Effector memory CD4-positive, alpha-beta T cell (primary cell): ENCODE results near the gene MED27.
A peak's percentile ranks its signal among the peaks of the same experiment; 100 is the strongest.

Experiments used
- DNase-seq, 3 donors: peaks; one replicate each; pipeline ENCODE4 v3.0.0-alpha.2; 2020
- H3K27ac ChIP-seq: 2 replicates; pipeline ENCODE4 v1.7.0; 2013; ENCODE audit warnings: mild to moderate bottlenecking, low read length, moderate library complexity; ENCODE audit not compliant: insufficient read depth, poor library complexity, severe bottlenecking
- H3K27me3 ChIP-seq: replicated peaks from 2 replicates; pipeline ENCODE4 v1.7.0; 2013; ENCODE audit warnings: mild to moderate bottlenecking, low read length; ENCODE audit not compliant: insufficient read depth, control insufficient read depth, poor library complexity, severe bottlenecking
- H3K36me3 ChIP-seq: 2 replicates; pipeline ENCODE4 v1.7.0; 2013; ENCODE audit warnings: mild to moderate bottlenecking, low read length, moderate library complexity; ENCODE audit not compliant: control insufficient read depth, insufficient read depth
- H3K4me1 ChIP-seq: 2 replicates; pipeline ENCODE4 v1.7.0; 2013; ENCODE audit warnings: low read length, mild to moderate bottlenecking; ENCODE audit not compliant: control insufficient read depth, insufficient read depth, poor library complexity, severe bottlenecking
- H3K4me3 ChIP-seq: 2 replicates; pipeline ENCODE4 v1.7.0; 2013; ENCODE audit warnings: low read length, low read depth, mild to moderate bottlenecking; ENCODE audit not compliant: insufficient read depth, poor library complexity, severe bottlenecking
- H3K9me3 ChIP-seq: 2 replicates; pipeline ENCODE4 v1.7.0; 2013; ENCODE audit warnings: mild to moderate bottlenecking, low read length, moderate library complexity; ENCODE audit not compliant: control insufficient read depth

Gene MED27

DNA sequence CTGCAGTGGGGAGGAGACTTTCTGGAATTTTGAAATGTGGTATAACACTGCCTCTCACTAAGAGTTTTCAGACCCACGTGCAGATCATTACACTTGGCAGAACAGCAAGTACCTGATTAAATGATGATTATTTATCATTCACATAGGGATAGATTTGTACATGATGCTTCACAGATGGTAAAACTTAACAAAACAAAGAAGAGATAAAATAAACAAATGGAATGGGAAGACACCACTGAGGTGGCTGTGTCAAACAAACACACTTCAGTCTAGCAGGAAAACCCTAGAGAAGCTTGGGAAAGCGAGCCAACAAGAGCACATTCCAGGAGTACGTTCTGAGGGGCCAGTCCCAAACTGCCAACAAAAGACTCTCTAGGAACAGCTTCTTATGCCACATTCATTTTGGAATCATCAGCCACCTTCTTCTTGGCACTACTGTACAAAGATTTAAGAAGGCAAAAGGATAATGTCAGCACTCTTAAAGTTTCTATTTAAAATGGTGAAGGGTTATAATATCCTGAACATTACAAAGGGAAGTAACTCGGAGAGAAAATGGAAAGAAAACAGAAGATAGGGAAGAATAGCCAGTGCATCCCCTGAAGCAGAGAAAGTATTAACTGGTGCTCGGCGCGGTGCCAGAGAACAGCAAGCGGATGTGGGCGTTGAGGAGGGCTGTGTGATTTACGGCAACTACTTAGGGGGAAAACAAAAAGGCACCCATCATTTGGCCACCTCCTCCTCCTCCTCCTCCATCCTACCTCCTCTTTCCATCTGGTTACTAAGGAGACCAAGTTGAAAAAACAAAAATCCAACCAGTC, 1.6 kb downstream of the MED27 start:
- Histone ChIP-seq H3K9me3 (no peaks in the 10 kb centered on the region), H3K4me1 (peaks cover 5% of the 10 kb centered on the region), H3K27me3 (no peaks in the 10 kb centered on the region), H3K27ac (no peak overlapping the region), H3K36me3 (peaks cover 29% of the 10 kb centered on the region), H3K4me3 (peak overlapping the region; percentile 54)
- DNase-seq = no peak

DNA sequence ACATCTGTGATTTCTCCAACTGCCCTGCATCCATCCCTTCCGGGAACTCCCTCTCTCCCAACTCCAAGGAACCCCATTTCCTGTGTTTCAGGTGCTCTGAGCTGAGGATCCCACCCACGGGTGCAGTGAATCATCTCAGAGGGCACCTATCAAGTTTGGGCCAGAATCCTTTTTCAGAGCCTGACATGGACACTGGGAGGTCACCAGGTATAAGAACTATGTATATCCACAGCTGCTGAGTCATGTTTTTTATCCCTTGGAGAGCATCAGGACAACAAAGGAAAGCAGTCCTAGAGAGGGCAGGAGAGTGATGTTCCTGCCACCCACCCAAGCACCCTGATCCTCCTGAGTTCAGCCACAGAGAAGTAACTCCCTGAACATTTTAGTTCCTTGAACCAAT, 3.8 kb downstream of the MED27 start:
- no peak for DNase-seq
- peaks cover 32% of the 10 kb centered on the region for H3K36me3 ChIP-seq
- no peaks in the 10 kb centered on the region for H3K9me3 ChIP-seq

DNA sequence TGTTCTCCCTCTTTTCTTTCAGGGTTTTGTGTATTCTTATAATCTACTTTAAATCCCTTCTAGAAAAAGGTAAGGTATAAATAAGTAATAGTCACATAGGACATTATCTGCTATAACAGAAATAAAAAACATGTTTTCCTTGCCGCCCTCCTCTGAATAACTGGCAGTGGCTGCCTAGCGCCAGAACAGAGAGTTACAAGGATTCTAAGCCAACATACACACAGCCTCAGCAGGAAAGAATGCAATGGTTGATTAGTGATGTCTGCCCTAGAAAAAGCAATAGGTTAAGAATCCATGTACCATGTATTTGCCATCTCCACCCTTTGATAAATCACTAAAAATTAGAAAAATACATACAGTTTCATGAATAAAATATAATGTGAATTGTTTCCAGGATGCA, 4.9 kb downstream of the MED27 start:
- H3K36me3 ChIP-seq = peaks cover 35% of the 10 kb centered on the region
- no peak for DNase-seq
- no peak overlapping the region for H3K27ac ChIP-seq
- peaks cover 5% of the 10 kb centered on the region for H3K4me1 ChIP-seq
- no peaks in the 10 kb centered on the region for H3K9me3 ChIP-seq
- H3K27me3 ChIP-seq = no peaks in the 10 kb centered on the region
- no peak overlapping the region for H3K4me3 ChIP-seq

More for the DNA sequence above, 3.8 kb downstream of the MED27 start:
- H3K27me3 ChIP-seq = no peaks in the 10 kb centered on the region
- H3K4me1 ChIP-seq = peaks cover 5% of the 10 kb centered on the region
- no peak overlapping the region for H3K4me3 ChIP-seq
- H3K27ac ChIP-seq = no peak overlapping the region

DNA sequence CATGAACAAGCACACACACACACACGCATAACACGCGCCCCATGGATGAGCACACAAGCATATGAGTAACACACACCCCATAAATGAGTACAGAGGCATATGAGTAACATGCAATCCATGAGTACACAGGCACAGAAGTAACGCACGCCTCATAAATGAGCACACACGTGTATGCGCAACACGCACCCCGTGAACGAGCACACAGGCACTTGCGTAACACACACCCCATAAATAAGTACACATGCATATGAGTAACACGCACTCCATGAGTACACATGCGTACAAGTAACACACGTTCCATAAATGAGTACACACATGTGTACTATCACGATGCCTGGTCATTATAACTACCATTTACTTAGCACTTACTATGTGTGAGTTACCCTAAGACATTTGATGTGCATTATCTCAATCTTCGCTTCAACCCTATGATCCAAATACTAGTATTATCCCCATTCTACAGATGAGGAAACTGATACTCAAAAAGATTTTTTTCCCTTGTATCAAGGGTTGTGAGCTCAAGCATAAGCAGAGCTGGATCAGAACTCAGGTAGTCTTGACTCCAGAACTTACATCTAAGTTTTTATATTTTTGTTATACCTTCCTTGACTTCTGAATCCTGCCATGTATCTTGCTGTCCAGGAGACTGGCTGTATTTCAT, 7.7 kb downstream of the MED27 start:
- Histone ChIP-seq H3K4me3 (no peak overlapping the region), H3K27ac (no peak overlapping the region), H3K36me3 (peaks cover 36% of the 10 kb centered on the region), H3K4me1 (no peaks in the 10 kb centered on the region), H3K9me3 (no peaks in the 10 kb centered on the region), H3K27me3 (no peaks in the 10 kb centered on the region)
- DNase-seq = no peak

DNA sequence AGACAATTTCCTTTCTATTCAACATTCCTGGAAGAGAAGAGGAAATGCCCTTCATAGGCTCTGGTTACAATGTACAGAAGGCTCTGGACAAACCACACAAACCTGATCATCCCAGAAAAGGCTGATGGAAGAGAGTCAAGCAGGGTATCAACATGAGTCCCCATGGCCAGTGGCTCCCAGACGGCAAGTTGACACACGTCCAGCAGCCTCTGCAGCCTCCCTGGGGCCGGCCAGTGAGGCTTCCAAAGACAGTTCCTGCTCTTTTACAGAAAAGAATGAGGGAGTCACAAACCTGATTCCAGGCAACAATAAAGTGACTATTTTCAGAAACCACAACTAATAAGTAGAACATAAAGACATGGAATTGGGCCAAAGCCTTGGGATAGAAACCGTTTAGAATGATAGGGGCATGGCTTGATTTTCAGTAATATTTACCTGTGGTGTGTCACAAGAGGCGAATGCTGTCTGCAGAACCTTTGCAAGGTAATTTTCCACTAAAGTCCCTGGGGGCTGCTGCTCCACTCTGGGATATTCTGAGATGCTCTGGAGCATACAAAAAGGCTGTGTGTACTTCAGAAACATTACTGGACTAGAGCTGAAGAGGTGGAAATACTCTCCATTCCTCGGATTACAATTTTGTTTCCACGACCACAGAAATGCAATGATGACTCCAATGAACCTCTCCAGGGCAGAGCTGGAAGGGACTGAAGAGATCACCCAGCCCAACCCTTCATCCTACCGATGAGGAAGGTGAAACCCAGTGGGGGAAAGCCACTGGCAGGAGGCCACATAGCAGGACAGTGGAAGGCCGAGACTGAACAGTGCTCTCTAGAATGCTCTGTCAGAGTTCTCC, 10.4 kb downstream of the MED27 start:
- Histone ChIP-seq H3K27ac (no peak overlapping the region), H3K4me3 (no peak overlapping the region), H3K36me3 (peaks cover 18% of the 10 kb centered on the region), H3K9me3 (no peaks in the 10 kb centered on the region), H3K27me3 (no peaks in the 10 kb centered on the region), H3K4me1 (no peaks in the 10 kb centered on the region)
- no peak for DNase-seq

DNA sequence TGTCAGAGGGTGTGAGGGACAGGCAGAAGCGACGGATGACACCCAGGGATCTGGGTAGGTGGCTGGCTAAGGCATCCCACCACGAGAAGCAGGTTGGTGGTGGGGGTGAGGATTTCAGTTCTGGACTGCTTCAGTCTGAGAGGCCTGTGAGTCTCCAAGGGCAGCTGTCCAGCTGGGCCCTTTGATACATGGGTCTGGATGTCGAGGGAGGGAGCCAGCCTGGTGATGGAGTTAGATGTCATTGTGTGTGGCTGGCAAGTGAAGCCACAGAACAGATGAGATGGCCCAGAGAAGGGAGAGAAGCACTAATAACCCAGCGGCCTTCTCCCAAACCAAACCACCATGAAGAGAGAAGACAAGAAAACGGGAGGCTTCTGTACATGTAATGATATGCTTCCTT, 11.1 kb downstream of the MED27 start:
- Histone ChIP-seq H3K27ac (no peak overlapping the region), H3K4me3 (no peak overlapping the region), H3K4me1 (no peaks in the 10 kb centered on the region), H3K36me3 (peaks cover 23% of the 10 kb centered on the region), H3K9me3 (no peaks in the 10 kb centered on the region), H3K27me3 (no peaks in the 10 kb centered on the region)
- no peak for DNase-seq

DNA sequence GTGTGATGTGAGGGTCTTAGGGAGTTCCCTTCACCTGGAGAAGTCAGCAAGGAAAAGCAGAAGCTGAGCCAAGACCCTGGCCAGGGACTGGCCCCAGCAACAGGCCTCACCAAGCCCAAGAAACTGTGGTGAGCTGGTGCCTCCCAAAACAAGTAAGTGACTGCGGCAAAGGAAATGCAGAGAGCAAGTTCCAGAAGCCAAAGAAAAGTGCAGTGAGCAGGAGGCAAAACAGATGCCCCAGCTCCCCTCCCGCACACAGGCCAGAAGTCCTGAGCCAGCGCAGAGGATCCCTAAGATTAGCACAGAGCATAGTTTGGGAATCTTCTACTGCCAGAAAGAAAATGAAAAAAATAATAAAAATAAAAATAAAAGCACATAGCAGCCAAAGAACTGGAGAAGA, 13.2 kb downstream of the MED27 start:
- no peak for DNase-seq
- Histone ChIP-seq H3K4me1 (no peaks in the 10 kb centered on the region), H3K36me3 (peaks cover 18% of the 10 kb centered on the region), H3K4me3 (no peak overlapping the region), H3K9me3 (no peaks in the 10 kb centered on the region), H3K27ac (no peak overlapping the region), H3K27me3 (no peaks in the 10 kb centered on the region)

DNA sequence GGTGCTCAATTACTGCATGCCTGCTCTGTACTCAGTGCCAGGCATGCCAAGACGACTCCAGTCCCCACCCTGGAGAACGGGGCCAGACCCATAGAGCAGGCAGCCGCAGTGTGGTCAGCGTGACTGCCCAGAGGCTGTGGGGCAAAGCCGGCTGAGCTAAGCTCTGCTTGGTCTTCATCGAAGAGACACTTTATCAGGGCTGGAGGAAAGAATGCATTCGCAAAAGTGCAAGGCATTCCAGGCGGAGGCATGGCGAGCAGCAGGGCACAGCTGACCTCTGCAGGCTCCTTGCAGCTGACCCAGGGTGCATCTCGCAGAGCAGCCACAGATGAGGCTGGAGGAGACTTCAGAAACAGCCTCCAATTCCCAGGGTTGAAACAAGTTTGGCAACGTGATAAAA, 13.6 kb downstream of the MED27 start:
- Histone ChIP-seq H3K27me3 (no peaks in the 10 kb centered on the region), H3K4me3 (no peak overlapping the region), H3K4me1 (no peaks in the 10 kb centered on the region), H3K27ac (no peak overlapping the region), H3K36me3 (peaks cover 18% of the 10 kb centered on the region), H3K9me3 (no peaks in the 10 kb centered on the region)
- DNase-seq = no peak

DNA sequence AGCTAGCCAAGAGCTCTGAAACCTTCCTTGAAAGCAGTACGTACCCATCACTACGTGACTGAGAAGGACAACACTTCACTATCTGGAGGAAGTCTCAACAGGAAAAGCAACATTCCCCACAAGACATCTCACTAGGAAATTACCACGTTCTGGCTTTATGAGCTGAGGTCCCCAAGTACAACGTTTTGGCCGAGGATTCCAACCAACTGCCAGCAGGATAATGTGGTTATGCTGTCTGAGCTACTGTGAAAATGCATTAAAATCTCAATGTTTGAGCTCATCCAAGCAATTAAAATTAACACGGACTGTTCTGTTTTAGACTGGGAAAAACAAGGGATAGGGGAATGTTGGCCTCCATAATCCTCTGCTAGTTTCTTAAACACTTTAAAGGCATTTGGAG, 16.4 kb downstream of the MED27 start:
- DNase-seq = no peak
- no peaks in the 10 kb centered on the region for H3K9me3 ChIP-seq
- peaks cover 23% of the 10 kb centered on the region for H3K36me3 ChIP-seq
- H3K27ac ChIP-seq = no peak overlapping the region
- no peaks in the 10 kb centered on the region for H3K27me3 ChIP-seq
- no peaks in the 10 kb centered on the region for H3K4me1 ChIP-seq
- no peak overlapping the region for H3K4me3 ChIP-seq

DNA sequence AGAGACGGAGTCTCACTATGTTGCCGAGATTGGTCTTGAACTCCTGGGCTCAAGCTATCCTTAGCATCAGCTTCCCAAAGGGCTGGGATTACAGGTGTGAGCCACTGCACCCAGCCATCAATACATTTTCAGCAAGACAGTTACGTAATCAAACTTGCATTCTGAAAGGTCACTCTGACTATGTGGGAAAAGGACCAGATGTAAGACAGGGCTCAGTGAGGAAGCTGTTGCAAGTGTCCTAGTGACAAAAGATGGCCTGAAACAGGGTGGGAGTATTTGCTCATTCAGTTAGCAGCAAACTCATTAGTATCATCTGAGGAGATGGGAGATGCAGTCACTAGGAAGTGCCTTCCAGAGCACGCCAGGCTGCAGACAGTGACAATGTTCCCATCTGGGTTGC, 16.9 kb downstream of the MED27 start:
- Histone ChIP-seq H3K9me3 (no peaks in the 10 kb centered on the region), H3K27ac (no peak overlapping the region)

More for the DNA sequence above, 16.9 kb downstream of the MED27 start:
- DNase-seq = no peak
- H3K27me3 ChIP-seq = no peaks in the 10 kb centered on the region
- peaks cover 26% of the 10 kb centered on the region for H3K36me3 ChIP-seq
- no peaks in the 10 kb centered on the region for H3K4me1 ChIP-seq
- H3K4me3 ChIP-seq = no peak overlapping the region
